GM12872 (cell line): ENCODE data around the gene PTBP3.

Experiments
- CTCF ChIP-seq: IDR thresholded peaks from 3 replicates; pipeline ENCODE4 v1.5.1; 2011; ENCODE audit warnings: low read depth, mild to moderate bottlenecking, low read length, moderate library complexity; ENCODE audit not compliant: insufficient read depth

PTBP3 gene

GRCh38 chr9:112212926-112213325, 120.5 kb downstream of the PTBP3 start:
- no peak for TF ChIP-seq CTCF

- TF ChIP-seq CTCF, result no peak
Measured at GRCh38 chr9:112207451-112207850, 126.0 kb downstream of the PTBP3 start.

- TF ChIP-seq CTCF, result no peak
Measured at GRCh38 chr9:112203536-112203935, 129.9 kb downstream of the PTBP3 start.

GRCh38 chr9:112200711-112201110, 132.7 kb downstream of the PTBP3 start:
- TF ChIP-seq CTCF, result no peak

- TF ChIP-seq CTCF, result no peak
Measured at GRCh38 chr9:112198646-112199045, 134.8 kb downstream of the PTBP3 start.

GRCh38 chr9:112194969-112195431, 138.4 kb downstream of the PTBP3 start:
- no peak for TF ChIP-seq CTCF

GRCh38 chr9:112193572-112194288, 139.7 kb downstream of the PTBP3 start:
- no peak for TF ChIP-seq CTCF
